Skin epidermis (tissue), 12 donors: Measurements from ENCODE around the gene EXOSC3.
"Not testable (repeated sequence)": the region's sequence is repeated elsewhere in the genome, so short reads cannot be mapped to it uniquely, and the experiment has no call there.

Experiments
- H3K27ac ChIP-seq, 21 experiments: fragments of 200-600 bp; sonication (generic) in 11 of 21; one replicate each; pipeline ENCODE4 v1.5.0; 2020; ENCODE audit warnings: mild to moderate bottlenecking in 3 of 21, inconsistent platforms in 2 of 21, moderate library complexity in 2 of 21
- H3K4me3 ChIP-seq, 7 experiments: fragments of 200-600 bp; sonication (generic) in 2 of 7; one replicate each; pipeline ENCODE4 v1.5.0; 2020; ENCODE audit warnings: inconsistent platforms in 2 of 7, mild to moderate bottlenecking in 2 of 7, moderate library complexity in 1 of 7

Gene EXOSC3

DNA sequence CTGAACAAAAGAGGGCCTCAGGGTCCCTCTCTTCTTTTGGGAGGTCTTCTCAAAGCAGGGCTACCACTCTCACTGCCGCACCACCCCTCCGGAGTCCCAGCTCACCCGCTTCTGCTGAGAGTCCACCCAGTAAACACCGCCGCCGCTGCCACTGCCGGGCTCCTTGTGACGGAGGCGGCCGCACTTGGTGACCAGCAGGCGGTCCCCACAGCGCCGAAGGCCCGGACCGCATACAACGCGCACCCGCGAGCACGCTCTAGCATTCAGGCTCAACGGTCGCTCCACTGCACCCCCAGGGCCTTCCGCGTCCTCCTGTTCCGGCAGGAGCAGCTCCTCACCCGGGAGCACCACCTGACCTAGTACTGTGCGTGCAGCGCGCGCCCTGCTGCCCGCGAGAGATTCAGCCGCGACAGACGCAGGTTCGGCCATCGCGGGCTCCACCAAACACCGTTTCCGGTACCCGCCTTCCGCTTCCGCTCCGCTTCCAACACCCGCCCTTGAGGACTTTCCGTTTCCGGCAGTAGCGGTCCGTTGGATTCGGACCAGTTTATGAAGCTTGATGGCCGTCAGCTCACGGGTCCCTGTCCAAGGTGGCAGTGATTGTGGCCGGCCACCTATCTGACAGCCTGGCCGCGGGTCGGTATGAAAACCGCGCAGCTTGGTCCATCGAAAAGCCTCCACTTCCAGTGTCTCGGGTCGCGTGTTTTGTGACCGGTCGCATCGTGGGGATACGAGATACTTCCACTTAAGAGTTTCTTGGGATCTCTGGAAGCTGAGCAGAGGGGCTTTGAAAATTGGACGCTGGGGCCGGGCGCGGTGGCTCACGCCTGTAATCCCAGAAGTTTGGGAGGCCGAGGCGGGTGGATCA, at the start of gene EXOSC3:
EXOSC3 (minus strand) TSS at position 449 of the 868 bp plus-strand sequence; CDS start at position 429, 20 bp downstream.
- peak within 1 kb of the TSS; percentile 80 to 94 (median 92) for H3K4me3 ChIP-seq
- H3K27ac ChIP-seq, result peak within 1 kb of the TSS in 20 of 21 experiments; percentile 37 to 92 (median 86)

DNA sequence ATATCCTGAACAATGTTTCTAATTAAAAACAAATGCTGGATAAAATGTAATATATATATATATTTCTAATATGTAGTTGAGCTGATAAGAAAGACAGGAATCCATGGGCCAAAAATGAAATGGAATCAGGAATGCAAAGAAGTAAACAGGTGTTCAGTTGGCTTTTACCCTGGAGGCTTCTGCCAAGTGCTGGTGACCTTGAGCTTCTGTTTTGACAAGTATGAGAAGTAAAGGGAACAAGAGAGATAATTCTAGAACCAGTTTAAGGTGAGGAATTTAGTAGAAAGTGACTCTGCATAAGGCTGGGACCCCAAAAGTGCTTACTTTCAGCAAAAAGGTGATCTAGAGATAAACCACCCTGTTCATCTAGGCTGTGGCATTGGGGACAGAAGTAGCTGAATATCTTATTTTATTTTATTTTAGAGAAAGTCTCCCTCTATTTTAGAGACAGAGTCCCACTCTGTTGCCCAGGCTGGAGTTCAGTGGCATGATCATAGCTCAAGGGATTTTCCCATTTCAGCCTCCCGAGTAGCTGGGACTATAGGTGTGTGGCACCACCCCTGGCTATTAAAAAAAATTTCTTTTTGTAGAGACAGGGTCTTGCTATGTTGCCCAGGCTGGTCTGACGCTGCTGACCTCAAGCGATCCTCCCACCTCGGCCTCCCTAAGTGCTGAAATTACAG, 42.8 kb upstream of the EXOSC3 start:
- Histone ChIP-seq H3K27ac (no peak overlapping the region), H3K4me3 (no peak overlapping the region)

DNA sequence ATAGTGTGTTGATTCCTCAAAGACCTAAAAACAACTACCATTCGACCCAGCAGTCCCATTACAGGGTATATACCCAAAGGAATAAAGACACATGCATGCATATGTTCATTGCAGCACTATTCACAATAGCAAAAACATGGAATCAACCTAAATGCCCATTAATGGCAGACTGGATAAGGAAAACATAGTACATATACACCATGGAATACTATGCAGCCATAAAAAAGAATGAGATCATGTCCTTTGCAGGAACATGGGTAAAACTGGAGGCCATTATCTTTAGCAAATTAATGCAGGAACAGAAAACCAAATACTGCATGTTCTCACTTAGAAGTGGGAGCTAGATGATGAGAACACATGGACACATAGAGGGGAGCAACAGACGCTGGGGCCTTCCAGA, 40.3 kb upstream of the EXOSC3 start:
- H3K4me3 ChIP-seq, H3K27ac ChIP-seq: not testable (repeated sequence)

DNA sequence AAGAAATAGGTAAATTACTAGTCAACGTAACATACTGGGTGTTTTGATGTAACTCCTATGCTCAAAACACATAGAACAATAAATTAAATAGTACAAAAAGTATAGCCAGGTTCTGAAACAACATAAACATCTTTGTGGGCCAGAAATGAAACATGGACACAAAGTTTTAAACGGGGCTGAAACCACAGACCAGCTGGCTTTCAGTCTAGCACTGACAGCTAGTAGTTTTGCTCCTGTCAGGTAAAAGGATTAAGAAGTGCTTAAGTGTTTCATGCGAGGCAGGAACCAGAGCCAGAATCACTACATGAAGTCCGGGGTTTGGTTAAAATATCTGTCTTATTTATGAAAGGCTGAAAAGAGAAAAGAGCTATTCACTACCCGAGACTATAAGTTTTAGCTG, 35.3 kb upstream of the EXOSC3 start:
- H3K4me3 ChIP-seq, result no peak overlapping the region

DNA sequence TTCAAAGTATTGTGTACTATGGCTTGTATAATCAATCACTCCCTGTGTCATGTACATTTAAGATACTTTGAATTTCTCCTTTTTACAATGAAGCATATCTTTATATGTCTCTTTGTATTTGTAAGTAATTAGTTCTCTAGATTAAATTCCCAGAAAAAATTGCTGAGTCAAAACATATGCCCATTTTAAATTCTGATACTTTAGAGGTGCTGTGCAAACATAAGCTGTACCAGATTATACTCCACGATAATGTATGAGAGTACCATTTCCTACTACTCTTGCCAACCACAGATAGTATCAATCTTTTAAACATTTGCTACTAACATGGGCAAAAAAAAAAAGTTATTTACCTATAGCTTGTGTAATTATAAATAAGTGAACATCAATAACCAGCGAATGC, 34.0 kb upstream of the EXOSC3 start:
- no peak overlapping the region for H3K4me3 ChIP-seq
- H3K27ac ChIP-seq, result no peak overlapping the region

More for the DNA sequence above, 35.3 kb upstream of the EXOSC3 start:
- H3K27ac ChIP-seq, result no peak overlapping the region

DNA sequence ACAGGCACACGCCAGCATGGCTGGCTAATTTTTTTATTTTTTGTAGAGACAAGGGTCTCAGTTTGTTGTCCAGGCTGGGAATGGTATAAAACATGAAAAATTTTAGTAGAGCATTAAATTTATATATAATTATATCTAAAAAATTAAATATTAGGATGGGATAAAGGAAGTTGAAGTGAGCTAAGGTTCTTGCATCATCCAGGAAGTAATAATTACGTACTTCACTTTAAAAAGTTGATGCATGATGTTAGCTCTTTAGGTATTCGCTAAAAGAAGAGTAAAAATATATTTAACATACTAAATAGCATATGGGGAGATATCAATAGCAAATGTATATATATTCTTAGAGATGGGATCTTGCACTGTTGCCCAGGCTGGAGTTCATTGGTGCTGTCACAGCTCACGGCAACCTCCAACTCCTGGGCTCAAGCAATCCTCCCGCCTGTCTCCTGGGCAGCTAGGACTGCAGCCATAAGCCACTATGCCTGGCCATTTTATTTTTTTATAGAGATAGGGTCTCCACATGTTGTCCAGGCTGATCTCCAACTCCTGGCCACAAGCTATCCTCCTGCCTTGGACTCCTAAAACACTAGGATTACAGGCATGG, 28.0 kb upstream of the EXOSC3 start:
- H3K4me3 ChIP-seq, result no peak overlapping the region
- H3K27ac ChIP-seq, result no peak overlapping the region

DNA sequence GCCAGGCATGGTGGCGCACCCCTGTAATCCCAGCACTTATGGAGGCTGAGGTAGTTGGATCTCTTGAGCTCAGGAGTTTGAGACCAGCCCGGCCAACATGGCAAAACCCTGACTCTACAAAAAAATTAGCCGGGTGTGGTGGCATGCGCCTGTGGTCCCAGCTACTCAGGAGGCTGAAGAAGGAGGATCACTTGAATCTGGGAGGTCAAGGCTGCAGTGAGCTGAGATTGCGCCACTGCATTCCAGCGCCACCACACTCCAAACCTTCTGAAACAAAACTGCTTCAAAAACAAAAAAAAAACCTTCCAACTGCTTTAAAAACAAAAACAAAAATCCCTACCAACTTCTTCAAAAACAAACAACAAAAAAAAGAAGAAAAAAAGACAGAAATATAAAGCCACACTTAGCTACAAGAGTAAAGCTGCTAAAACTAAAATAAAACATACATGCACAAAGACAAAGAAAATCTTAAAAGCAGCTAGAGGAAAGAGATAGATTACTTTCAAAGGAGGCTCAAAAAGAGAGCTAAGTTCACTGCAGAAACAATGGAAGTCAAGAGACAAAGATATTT, 27.1 kb upstream of the EXOSC3 start:
- Histone ChIP-seq H3K27ac (no peak overlapping the region), H3K4me3 (no peak overlapping the region)

DNA sequence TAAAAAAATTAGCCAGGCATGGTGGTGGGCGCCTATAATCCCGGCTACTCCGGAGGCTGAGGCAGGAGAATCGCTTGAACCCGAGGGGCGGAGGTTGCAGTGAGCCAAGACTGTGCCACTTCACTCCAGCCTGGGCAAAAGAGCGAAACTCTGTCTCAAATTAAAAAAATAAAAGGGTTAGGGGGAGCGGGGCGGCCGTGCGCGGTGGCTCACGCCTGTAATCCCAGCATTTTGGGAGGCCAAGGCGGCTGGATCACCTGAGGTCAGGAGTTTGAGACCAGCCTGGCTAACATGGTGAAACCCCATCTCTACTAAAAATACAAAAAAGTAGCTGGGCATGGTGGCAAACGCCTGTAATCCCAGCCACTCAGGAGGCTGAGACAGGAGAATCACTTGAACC, 24.8 kb upstream of the EXOSC3 start:
- H3K27ac ChIP-seq, H3K4me3 ChIP-seq: not testable (repeated sequence)

DNA sequence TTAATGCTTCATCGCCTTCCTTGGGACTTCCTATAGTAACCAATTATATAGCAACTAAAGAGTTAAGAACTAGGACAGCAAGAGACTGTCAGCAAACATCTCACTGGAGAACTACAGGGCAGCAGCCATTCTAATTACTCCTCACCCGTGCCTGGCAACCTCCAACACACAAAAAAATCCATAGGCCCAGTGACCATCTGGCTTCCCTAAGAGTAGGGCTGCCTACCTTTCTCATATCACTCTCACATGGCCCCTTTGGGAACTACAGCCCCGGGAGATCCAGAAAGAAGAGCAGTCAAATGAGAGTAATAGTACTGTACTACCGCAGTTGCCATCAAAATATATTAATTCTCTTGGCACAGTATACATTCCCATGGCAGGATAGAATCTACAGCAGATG, 21.4 kb upstream of the EXOSC3 start:
- H3K27ac ChIP-seq, result no peak overlapping the region
- H3K4me3 ChIP-seq, result no peak overlapping the region

DNA sequence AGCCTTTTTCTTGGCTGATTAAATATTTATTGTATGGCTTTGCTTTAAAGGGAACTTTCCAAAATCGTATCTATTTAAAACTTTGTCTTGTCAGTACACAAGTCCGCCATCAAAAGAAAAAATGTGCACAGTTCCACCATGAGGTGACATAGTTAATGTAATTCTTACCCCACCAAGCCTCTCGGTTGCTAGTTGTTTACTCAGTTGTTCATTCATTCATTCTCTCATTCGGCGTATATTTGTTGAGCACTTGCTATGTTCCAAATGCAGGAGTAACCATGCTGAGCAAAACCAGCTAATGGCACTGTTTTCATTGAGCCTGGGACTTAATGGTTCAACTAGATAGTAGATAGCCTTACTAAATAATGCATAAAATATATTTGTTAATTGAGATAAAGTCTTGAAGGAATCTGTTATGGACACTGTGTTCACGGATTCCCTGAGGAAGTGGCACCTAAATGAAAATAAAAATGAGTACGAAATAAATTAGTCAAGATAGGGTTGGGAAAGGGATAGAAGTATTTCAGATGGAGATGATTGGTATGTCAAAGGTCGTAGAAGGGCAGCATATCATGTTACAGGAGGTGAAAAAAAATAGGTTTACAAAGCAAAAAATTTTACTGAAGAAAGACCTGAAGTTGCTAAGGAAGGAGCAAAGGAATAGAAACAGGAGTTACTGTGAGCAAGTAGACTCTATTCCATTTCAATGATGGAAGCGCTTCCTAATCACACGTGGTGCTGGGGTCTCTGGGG, 17.3 kb upstream of the EXOSC3 start:
- H3K27ac ChIP-seq, result peak overlapping the region in 7 of 21 experiments; percentile 89 to 94 (median 92)
- peak overlapping the region; percentile 74 to 100 (median 93) for H3K4me3 ChIP-seq

DNA sequence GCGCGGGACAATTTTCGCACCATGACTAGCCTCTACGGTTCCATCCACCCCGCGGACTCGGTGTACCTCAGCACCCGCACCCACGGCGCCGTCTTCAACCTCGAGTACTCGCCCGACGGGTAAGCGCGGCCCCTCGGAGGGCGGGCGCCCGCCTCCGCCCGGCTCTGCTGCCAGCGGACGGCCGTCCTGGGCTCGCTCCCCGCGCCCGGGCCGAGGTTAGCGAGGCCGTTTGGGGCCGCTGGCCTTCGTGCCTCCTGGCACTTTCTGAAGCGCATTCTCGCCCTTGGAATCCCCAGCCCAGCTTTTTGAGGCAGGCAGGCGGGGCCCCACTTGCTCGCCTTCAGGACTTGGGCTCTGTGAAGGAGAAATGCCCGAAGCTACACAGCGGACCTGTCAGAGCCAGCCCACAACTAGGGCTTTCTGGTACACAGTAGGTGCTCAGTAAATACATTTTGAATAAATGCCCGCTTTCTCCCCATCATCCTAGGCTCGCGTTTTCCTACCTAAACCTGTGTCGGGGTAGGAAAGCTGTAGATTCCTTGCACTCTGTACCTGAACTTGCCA, 16.5 kb upstream of the EXOSC3 start:
- H3K4me3 ChIP-seq, result peak overlapping the region; percentile 74 to 100 (median 93)
- H3K27ac ChIP-seq, result peak overlapping the region; percentile 56 to 96 (median 90)

DNA sequence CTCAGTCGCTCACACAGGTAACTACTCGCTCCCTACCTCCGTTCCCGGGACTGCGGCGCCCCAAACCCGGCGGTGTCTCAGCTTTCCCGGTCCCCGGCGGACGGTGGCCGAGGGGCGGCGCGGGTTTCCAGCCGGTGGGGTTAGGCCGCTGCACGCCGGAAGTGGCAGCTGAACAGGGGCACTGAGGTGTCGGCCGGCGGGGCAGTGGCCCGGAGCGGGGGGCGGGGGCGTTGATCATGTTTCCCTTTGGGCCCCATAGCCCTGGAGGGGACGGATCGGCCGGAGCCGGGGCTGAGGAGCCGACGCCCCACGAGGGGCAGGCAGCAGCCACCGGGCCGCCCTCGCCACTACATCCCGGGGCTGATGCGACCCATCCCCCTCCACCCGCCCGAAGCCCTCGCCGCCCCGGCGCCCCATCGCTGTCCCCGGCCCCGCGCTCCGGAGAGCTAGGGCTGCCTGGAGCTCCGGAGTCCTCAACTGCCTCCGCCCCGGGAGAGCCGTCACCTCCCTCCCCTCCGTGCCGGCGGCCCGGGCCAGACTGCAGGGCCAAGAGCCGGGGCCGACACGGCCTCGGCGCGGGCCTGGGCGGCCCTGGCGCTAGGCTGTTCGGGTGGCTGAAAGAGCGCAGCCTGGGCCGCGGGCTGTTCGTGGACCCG, 15.9 kb upstream of the EXOSC3 start, which contains the start of gene DCAF10:
DCAF10 (plus strand) TSS at position 167 of the 656 bp plus-strand sequence; CDS start at position 237, 70 bp downstream.
- Histone ChIP-seq H3K27ac (peak within 1 kb of the TSS; percentile 56 to 96 (median 90)), H3K4me3 (peak within 1 kb of the TSS; percentile 74 to 100 (median 93))

DNA sequence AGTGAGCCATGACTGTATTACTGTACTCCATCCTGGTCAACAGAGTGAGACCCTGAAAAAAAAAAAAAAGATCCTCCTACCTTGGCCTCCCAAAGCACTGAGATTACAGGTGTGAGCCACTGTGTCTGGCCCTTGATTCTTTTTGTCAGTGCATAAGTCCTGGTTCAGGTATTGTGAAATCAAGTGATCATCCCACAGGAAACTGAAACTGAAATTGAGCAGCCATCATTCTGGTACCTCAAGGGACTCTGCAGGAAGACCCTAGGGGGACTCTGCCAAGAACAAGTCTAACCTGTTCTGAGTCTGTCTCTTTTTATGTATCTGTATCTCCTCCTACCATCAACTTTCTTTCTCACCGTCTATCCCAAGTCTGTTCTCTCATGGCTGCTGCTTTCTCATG, 13.8 kb upstream of the EXOSC3 start:
- Histone ChIP-seq H3K4me3 (no peak overlapping the region), H3K27ac (no peak overlapping the region)

DNA sequence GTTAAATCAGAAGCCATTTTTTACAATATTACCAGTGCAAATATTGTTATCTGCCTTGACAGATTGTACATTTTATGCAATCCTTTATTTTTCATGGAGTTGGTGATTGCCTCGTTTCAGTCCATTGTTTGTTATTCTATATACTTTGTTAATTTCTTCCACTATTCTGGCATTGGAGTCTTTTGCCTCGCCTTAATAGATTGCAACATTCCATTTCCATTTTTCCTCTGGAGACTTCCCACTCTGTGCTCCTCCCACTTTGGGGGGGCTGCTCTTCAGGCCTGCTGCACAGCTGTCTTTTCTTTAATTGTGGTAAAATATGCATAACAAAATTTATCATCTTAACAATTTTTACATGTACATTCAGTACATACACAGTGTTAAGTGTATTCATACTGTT, 11.4 kb upstream of the EXOSC3 start:
- no peak overlapping the region for H3K4me3 ChIP-seq
- no peak overlapping the region for H3K27ac ChIP-seq

DNA sequence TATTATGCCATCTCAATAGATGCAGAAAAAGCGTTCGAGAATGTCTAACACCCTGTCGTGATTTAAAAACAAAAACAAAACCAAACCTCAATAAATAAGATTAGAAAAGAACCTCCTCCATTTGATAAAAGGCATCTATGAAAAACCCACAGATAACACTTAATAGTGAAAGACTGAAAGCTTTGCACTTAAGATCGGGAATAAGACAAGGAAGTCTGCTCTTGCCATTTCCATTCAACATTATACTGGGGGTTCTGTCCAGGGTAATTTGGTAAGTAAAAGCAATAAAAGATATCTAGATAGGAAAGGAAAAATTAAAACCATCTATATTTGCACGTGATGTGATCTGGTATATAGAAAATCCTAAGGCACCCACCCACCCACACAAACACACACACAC, 7.3 kb upstream of the EXOSC3 start:
- no peak overlapping the region for H3K4me3 ChIP-seq
- H3K27ac ChIP-seq, result no peak overlapping the region

DNA sequence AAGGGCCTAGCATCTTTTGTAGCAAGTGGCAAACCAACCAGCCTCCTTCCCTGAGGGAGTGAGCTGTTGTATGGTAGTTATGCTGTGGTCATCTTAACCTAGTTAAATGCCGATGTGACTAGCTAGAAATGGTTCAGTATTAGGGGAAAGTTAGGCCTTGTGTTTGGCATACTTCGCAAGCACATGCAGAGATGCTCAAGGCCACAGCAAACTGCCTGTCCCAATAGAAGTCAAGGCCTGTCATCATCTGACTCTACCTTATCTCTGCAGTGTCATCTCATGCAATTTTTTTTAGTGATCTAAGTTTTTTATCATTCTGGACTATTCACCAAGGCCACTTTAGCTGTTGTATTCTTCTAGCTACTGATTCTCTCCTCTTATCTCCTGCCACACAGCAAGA, 5.2 kb upstream of the EXOSC3 start:
- Histone ChIP-seq H3K27ac (no peak overlapping the region), H3K4me3 (no peak overlapping the region)

DNA sequence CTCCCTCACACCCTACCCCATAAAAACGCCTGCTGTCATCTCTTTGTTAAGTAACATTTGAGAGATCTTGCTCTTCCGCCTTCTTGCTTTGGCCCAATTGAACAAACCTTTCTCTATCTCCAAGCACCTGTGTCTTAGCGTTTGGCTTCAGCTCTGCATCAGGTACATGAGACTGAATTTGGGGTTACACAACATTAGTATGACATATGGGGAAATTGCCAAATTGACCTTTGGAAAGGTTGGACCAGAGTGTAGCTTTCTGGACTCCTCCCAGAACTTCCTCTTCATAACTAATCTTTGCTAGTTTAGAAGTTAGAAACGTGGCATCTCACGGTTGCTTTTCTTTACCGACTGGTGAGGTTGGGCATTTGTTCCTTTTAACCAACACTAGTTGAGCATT, 3.5 kb upstream of the EXOSC3 start:
- no peak overlapping the region for H3K4me3 ChIP-seq
- H3K27ac ChIP-seq, result no peak overlapping the region

DNA sequence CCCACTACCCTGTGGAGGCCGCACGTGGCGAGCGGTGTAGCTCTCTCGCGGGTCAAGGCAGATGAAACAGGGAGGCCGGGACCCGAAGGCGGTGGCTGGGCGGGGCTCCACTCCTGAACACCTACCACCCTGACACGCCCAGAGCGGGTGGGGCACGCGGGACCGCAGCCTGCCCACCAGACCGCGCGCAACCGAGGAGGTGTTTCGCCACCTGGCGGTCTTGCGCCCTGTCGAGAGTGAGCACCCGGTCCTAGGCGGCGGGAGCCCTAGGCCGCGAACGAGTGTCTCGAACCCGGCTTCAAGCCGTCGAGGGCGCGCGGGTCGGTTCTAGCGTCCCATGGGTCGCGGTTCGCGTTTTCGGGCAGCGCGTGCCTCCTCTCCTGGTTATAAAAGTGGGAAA, 2.2 kb upstream of the EXOSC3 start:
- Histone ChIP-seq H3K4me3 (no peak overlapping the region), H3K27ac (no peak overlapping the region)

DNA sequence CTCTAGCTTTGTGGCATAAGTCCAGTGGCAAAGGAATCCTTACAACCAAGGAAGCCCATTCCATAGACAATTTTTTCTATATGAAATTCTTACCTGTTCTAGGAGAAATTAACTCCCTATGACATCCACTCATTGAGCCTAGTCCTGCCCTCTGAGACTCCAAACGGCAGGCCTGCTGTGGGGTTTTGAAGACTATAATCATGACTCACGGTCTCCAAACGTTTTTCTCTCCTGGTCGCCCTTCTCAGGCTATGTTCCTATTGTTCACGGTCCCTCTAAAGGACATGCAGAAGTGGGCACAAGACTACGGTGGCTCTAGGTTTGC, 611 bp downstream of the EXOSC3 start:
- Histone ChIP-seq H3K27ac (peak overlapping the region in 20 of 21 experiments; percentile 37 to 92 (median 86)), H3K4me3 (peak overlapping the region; percentile 80 to 94 (median 92))
